ENCODE data around the gene ZC3H12A.

Gene ZC3H12A

DNA sequence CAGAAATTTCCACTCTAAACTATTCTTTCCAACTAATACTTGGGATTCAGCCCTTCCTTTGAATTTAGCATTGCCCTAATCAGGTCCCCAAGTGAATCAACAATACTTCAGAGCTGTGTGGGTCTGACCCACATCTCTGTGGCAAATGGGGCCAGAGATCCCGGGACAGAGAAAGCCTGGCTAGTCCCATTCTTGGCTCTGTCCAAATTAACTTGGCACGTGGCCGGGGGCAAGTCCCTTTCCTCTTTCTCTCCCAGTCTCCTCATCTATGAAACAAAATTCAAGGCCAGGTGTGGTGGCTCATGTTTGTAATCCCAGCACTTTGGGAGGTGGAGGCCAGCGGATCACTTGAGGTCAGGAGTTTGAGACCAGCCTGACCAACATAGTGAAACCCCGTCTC lies 6.3 kb upstream of the ZC3H12A start:
- TF ChIP-seq, protein P1, sequence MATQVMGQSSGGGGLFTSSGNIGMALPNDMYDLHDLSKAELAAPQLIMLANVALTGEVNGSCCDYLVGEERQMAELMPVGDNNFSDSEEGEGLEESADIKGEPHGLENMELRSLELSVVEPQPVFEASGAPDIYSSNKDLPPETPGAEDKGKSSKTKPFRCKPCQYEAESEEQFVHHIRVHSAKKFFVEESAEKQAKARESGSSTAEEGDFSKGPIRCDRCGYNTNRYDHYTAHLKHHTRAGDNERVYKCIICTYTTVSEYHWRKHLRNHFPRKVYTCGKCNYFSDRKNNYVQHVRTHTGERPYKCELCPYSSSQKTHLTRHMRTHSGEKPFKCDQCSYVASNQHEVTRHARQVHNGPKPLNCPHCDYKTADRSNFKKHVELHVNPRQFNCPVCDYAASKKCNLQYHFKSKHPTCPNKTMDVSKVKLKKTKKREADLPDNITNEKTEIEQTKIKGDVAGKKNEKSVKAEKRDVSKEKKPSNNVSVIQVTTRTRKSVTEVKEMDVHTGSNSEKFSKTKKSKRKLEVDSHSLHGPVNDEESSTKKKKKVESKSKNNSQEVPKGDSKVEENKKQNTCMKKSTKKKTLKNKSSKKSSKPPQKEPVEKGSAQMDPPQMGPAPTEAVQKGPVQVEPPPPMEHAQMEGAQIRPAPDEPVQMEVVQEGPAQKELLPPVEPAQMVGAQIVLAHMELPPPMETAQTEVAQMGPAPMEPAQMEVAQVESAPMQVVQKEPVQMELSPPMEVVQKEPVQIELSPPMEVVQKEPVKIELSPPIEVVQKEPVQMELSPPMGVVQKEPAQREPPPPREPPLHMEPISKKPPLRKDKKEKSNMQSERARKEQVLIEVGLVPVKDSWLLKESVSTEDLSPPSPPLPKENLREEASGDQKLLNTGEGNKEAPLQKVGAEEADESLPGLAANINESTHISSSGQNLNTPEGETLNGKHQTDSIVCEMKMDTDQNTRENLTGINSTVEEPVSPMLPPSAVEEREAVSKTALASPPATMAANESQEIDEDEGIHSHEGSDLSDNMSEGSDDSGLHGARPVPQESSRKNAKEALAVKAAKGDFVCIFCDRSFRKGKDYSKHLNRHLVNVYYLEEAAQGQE (IDR thresholded peaks at IDR 0.05; ENCODE audit: low read depth) = no peak
- TF ChIP-seq YY1 (IDR thresholded peaks at IDR 0.05; ENCODE audit: low read depth) = no peak
- no peak for TF ChIP-seq NFIC (IDR thresholded peaks at IDR 0.05)
- no peak for TF ChIP-seq CREB1 (IDR thresholded peaks at IDR 0.05; ENCODE audit: low read depth)
- TF ChIP-seq ZBTB7A (IDR thresholded peaks at IDR 0.05; ENCODE audit: low read depth) = no peak
- no peak for TF ChIP-seq EGR1 (IDR thresholded peaks at IDR 0.05)
- TF ChIP-seq, protein P2, sequence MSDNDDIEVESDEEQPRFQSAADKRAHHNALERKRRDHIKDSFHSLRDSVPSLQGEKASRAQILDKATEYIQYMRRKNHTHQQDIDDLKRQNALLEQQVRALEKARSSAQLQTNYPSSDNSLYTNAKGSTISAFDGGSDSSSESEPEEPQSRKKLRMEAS (IDR thresholded peaks at IDR 0.05) = no peak

- TF ChIP-seq FOXM1 (IDR thresholded peaks at IDR 0.05; ENCODE audit: borderline replicate concordance, low read depth) = no peak
- no peak for TF ChIP-seq TEAD4 (IDR thresholded peaks at IDR 0.05)
- no peak for TF ChIP-seq CEBPB (IDR thresholded peaks at IDR 0.05)
- TF ChIP-seq, protein P2 (IDR thresholded peaks at IDR 0.05) = no peak
Measured at GRCh38 chr1:37469386-37469785, 5.0 kb upstream of the ZC3H12A start.

DNA sequence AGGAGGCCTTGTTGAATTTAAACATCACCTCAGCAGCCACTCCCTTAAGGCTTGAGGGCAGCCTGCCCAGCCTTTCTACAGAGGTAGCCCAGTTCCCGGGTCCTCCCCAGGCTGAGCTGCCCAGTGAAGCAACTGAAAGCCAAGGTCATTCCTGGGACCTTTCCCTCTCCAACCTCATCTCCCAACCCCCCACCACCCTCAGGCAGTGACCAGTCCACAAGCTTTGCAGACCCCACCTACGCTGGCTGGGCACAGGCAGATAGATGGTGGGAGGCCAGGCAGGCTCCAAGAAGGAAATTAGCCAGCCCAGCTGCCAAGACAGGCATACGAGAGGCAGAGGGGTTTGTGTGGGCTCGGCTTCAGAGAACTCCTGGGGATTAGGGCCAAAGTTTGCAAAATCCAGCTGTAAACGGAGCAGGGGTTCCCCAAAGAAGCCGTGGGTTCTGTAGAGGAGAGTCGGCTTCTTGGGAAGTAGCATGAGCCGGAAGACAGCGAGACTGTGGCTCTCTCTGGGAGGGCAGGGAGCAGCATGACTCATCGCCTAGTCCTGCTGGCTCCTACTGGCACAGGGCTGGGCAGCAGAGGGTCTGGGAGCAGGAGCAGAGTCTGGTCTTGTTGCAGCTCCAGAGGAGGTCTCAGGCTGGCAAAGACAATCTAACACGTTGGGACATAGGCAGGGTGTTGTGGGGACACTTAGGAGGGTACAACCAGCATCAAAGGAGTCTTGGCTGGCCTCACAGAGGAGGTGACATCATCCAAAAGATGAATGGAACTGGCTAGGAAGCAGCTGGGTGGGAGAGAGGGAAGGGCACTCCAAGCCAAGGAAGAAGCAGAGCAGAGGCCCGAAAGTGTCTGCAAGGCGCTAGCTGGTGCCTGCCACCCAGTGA lies 2.8 kb upstream of the ZC3H12A start:
- TF ChIP-seq USF1 (IDR thresholded peaks at IDR 0.05) (0 out of 2 replicates have a peak, but pooled peaks have one; percentile 24), ZBTB7A (IDR thresholded peaks at IDR 0.05; ENCODE audit: low read depth) (no peak), TEAD4 (IDR thresholded peaks at IDR 0.05) (peak; percentile 53; the same call in 1 of the 2 replicates), NFIC (IDR thresholded peaks at IDR 0.05) (peak; percentile 13; the same call in 1 of the 2 replicates), TCF12 (IDR thresholded peaks at IDR 0.05; ENCODE audit: low read depth) (peak; percentile 72; the same call in 1 of the 2 replicates), CEBPB (IDR thresholded peaks at IDR 0.05) (peak; percentile 17; the same call in 1 of the 2 replicates), EP300 (IDR thresholded peaks at IDR 0.05; ENCODE audit: borderline replicate concordance) (peak; percentile 84)
- TF ChIP-seq, protein P1 (IDR thresholded peaks at IDR 0.05; ENCODE audit: low read depth) = no peak
- TF ChIP-seq, protein P2 (IDR thresholded peaks at IDR 0.05) = peak; percentile 49; the same call in 1 of the 2 replicates

GRCh38 chr1:37472281-37472680 lies 2.1 kb upstream of the ZC3H12A start:
- no peak; the same call in 1 of the 2 replicates for TF ChIP-seq EP300 (IDR thresholded peaks at IDR 0.05; ENCODE audit: borderline replicate concordance)

DNA sequence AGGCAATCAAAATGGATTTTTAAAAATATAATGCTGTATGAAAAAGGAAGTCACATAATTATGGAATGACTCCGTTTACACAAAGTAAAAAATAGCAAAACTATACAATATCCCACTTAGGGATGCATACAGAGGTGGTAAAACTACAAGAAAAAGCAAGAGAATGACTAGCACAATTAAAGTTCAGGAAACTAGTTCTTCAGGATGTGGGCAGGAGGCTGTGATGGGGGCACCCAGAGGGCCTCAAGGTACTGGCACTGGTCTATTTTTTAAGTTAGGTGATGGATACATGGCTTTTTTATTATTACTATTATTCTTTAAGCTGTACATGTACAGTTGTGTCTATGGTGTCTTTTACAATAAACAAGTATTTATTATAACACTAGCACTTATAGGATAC lies 1.4 kb upstream of the ZC3H12A start:
- TF ChIP-seq FOXM1 (IDR thresholded peaks at IDR 0.05; ENCODE audit: borderline replicate concordance, low read depth) (no peak), EGR1 (IDR thresholded peaks at IDR 0.05) (no peak), TAF1 (IDR thresholded peaks at IDR 0.05; ENCODE audit: low read depth) (no peak), NFIC (IDR thresholded peaks at IDR 0.05) (no peak), USF1 (IDR thresholded peaks at IDR 0.05) (no peak)
- TF ChIP-seq, protein P1 (IDR thresholded peaks at IDR 0.05; ENCODE audit: low read depth) = no peak
- TF ChIP-seq, protein P2 (IDR thresholded peaks at IDR 0.05) = no peak

Data from Ishikawa (cell line).